Activated CD4-positive, CD25-positive, alpha-beta regulatory T cell treated with anti-CD3 and anti-CD28 coated beads, Interleukin-2, amount 50 U/mL, for 24 hours (primary cell): ENCODE results near the gene S100A16.
"Not testable (repeated sequence)": the region's sequence is repeated elsewhere in the genome, so short reads cannot be mapped to it uniquely, and the experiment has no call there.

Experiments used
- ATAC-seq, 2 donors: fragments of 150-1000 bp; cut with Tn5 transposase; one replicate each; pipeline ENCODE4 v1.10.0; 2021; ENCODE audit warnings: mild to moderate bottlenecking in 1 of 2, moderate library complexity in 1 of 2

S100A16 gene

GRCh38 chr1:153614906-153615305 lies 2.0 kb upstream of the S100A16 start:
- ATAC-seq: no peak

GRCh38 chr1:153614189-153614900 lies 1.4 kb upstream of the S100A16 start:
- ATAC-seq: no peak

GRCh38 chr1:153613406-153613805 lies 469 bp upstream of the S100A16 start:
- ATAC-seq: no peak

GRCh38 chr1:153612111-153612754 lies 704 bp downstream of the S100A16 start:
- ATAC-seq: no peak

GRCh38 chr1:153611356-153611755 lies 1.6 kb downstream of the S100A16 start:
- no peak for ATAC-seq

GRCh38 chr1:153610811-153611301 lies 2.1 kb downstream of the S100A16 start:
- no peak for ATAC-seq

- no peak for ATAC-seq
Observed at GRCh38 chr1:153610334-153610733, 2.6 kb downstream of the S100A16 start.

GRCh38 chr1:153609585-153609907 lies 3.4 kb downstream of the S100A16 start:
- ATAC-seq: no peak

- no peak for ATAC-seq
Observed at GRCh38 chr1:153608742-153609584, 4.0 kb downstream of the S100A16 start.

GRCh38 chr1:153608089-153608682 lies 4.8 kb downstream of the S100A16 start:
- ATAC-seq: no peak

- no peak for ATAC-seq
Observed at GRCh38 chr1:153607381-153607780, 5.6 kb downstream of the S100A16 start.

- no peak for ATAC-seq
Observed at GRCh38 chr1:153606194-153606593, 6.7 kb downstream of the S100A16 start.

GRCh38 chr1:153602749-153603148 lies 10.2 kb downstream of the S100A16 start:
- ATAC-seq: no peak

GRCh38 chr1:153599847-153600246 lies 13.1 kb downstream of the S100A16 start:
- no peak for ATAC-seq

GRCh38 chr1:153598309-153599172 lies 14.4 kb downstream of the S100A16 start:
- peak; percentile 72 to 83 for ATAC-seq

- peak; percentile 87 to 98 for ATAC-seq
Observed at GRCh38 chr1:153597206-153597605, 15.7 kb downstream of the S100A16 start.

GRCh38 chr1:153592748-153593147 lies 20.2 kb downstream of the S100A16 start:
- ATAC-seq: no peak

- ATAC-seq: no peak
Observed at GRCh38 chr1:153588482-153588881, 24.5 kb downstream of the S100A16 start.

- ATAC-seq: not testable (repeated sequence)
Observed at GRCh38 chr1:153588033-153588432, 24.9 kb downstream of the S100A16 start.

GRCh38 chr1:153587314-153587713 lies 25.6 kb downstream of the S100A16 start:
- ATAC-seq: no peak

GRCh38 chr1:153586347-153586746 lies 26.6 kb downstream of the S100A16 start:
- no peak for ATAC-seq

GRCh38 chr1:153585006-153585405 lies 27.9 kb downstream of the S100A16 start:
- no peak for ATAC-seq
